ENCODE data around the gene SLC16A12.

SLC16A12 gene

DNA sequence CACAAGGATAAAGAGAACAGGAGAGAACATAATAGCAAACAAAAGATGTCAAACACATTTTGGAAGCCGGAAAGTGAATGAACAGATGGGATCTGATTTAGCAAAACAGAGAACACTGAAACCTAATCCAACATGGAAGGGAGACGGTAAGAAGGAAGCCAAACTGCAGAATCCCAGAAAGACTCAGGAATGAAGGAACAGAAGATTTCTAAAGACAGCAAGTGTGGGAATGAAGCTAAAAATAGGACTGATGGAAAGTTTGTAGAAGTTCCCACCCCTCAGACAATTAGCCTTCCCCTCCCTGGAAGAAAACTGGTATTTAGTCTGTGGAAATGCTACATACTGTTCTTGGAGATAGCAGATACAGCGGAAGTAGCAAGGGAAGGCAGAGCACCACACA lies 40.8 kb downstream of the SLC16A12 start:
- no peak for DNase-seq
- Histone ChIP-seq H3K36me3 (ENCODE audit: control insufficient read depth in 1 of 2, insufficient read depth in 2 of 2, low read depth in 1 of 2, low read length in 2 of 2) (no peaks in the 10 kb centered on the region), H2BK5ac (ENCODE audit: low read depth, low read length, poor library complexity, severe bottlenecking) (no peak overlapping the region), H3K4ac (ENCODE audit: low read depth in 1 of 2, low read length in 2 of 2) (no peak overlapping the region), H3K18ac (ENCODE audit: low read depth in 1 of 2, low read length in 2 of 2) (no peak overlapping the region), H3K14ac (ENCODE audit: low read length in 2 of 2) (no peak overlapping the region), H3K23ac (ENCODE audit: low read length in 2 of 2) (no peak overlapping the region), H2BK15ac (ENCODE audit: low read depth, poor library complexity, severe bottlenecking) (no peak overlapping the region), H3K4me1 (ENCODE audit: control insufficient read depth, insufficient read depth, low read depth, low read length) (no peaks in the 10 kb centered on the region), H3K27ac (ENCODE audit: low read length, poor library complexity, severe bottlenecking) (no peak overlapping the region), H2BK120ac (ENCODE audit: low read depth, low read length) (no peak overlapping the region), H3K27me3 (ENCODE audit: control insufficient read depth in 1 of 2, insufficient read depth in 1 of 2, low read length in 2 of 2) (no peaks in the 10 kb centered on the region), H3K79me1 (replicated peaks; ENCODE audit: low read length, poor library complexity, severe bottlenecking) (no peaks in the 10 kb centered on the region), H2BK12ac (ENCODE audit: low read length in 2 of 2) (no peak overlapping the region), H2AFZ (ENCODE audit: low read depth, low read length) (no peak overlapping the region), H3K4me3 (ENCODE audit: insufficient read depth in 1 of 2, low read depth in 1 of 2, low read length in 2 of 2) (no peak overlapping the region), H4K8ac (ENCODE audit: low read length) (no peak overlapping the region), H3K9me3 (ENCODE audit: control insufficient read depth, low read length) (no peaks in the 10 kb centered on the region), H4K91ac (ENCODE audit: low read length) (no peak overlapping the region), H3K9ac (ENCODE audit: low read length) (no peak overlapping the region), H2AK5ac (ENCODE audit: low read length, severe bottlenecking) (no peak overlapping the region), H3K4me2 (ENCODE audit: low read length, poor library complexity, severe bottlenecking) (no peak overlapping the region)
- WGBS: 97% methylated on average over 2 of the region's 3 CpGs

- H3K4me2 ChIP-seq (ENCODE audit: low read length, poor library complexity, severe bottlenecking): no peak overlapping the region
- no peak overlapping the region for H3K14ac ChIP-seq (ENCODE audit: low read length in 2 of 2)
- H3K36me3 ChIP-seq (ENCODE audit: control insufficient read depth in 1 of 2, insufficient read depth in 2 of 2, low read depth in 1 of 2, low read length in 2 of 2): no peaks in the 10 kb centered on the region
- no peaks in the 10 kb centered on the region for H3K27me3 ChIP-seq (ENCODE audit: control insufficient read depth in 1 of 2, insufficient read depth in 1 of 2, low read length in 2 of 2)
- H3K79me1 ChIP-seq (replicated peaks; ENCODE audit: low read length, poor library complexity, severe bottlenecking): no peaks in the 10 kb centered on the region
- H2BK5ac ChIP-seq (ENCODE audit: low read depth, low read length, poor library complexity, severe bottlenecking): no peak overlapping the region
- WGBS: 98% methylated on average over 3 of the region's 5 CpGs
- H3K27ac ChIP-seq (ENCODE audit: low read length, poor library complexity, severe bottlenecking): no peak overlapping the region
- no peak overlapping the region for H2AFZ ChIP-seq (ENCODE audit: low read depth, low read length)
- no peak overlapping the region for H3K18ac ChIP-seq (ENCODE audit: low read depth in 1 of 2, low read length in 2 of 2)
- no peak overlapping the region for H3K4me3 ChIP-seq (ENCODE audit: insufficient read depth in 1 of 2, low read depth in 1 of 2, low read length in 2 of 2)
- H2BK15ac ChIP-seq (ENCODE audit: low read depth, poor library complexity, severe bottlenecking): no peak overlapping the region
- H3K23ac ChIP-seq (ENCODE audit: low read length in 2 of 2): no peak overlapping the region
- H2BK12ac ChIP-seq (ENCODE audit: low read length in 2 of 2): no peak overlapping the region
- no peak overlapping the region for H4K91ac ChIP-seq (ENCODE audit: low read length)
- H3K4me1 ChIP-seq (ENCODE audit: control insufficient read depth, insufficient read depth, low read depth, low read length): no peaks in the 10 kb centered on the region
- H2BK120ac ChIP-seq (ENCODE audit: low read depth, low read length): no peak overlapping the region
- DNase-seq: no peak
- no peak overlapping the region for H3K4ac ChIP-seq (ENCODE audit: low read depth in 1 of 2, low read length in 2 of 2)
- no peak overlapping the region for H4K8ac ChIP-seq (ENCODE audit: low read length)
- H2AK5ac ChIP-seq (ENCODE audit: low read length, severe bottlenecking): no peak overlapping the region
- no peaks in the 10 kb centered on the region for H3K9me3 ChIP-seq (ENCODE audit: control insufficient read depth, low read length)
- no peak overlapping the region for H3K9ac ChIP-seq (ENCODE audit: low read length)
Measured at GRCh38 chr10:89494068-89494467, 41.3 kb downstream of the SLC16A12 start.

GRCh38 chr10:89491932-89492331 lies 43.5 kb downstream of the SLC16A12 start:
- Histone ChIP-seq H2BK120ac (ENCODE audit: low read depth, low read length) (no peak overlapping the region), H3K9ac (ENCODE audit: low read length) (no peak overlapping the region)
- no peak for DNase-seq

DNA sequence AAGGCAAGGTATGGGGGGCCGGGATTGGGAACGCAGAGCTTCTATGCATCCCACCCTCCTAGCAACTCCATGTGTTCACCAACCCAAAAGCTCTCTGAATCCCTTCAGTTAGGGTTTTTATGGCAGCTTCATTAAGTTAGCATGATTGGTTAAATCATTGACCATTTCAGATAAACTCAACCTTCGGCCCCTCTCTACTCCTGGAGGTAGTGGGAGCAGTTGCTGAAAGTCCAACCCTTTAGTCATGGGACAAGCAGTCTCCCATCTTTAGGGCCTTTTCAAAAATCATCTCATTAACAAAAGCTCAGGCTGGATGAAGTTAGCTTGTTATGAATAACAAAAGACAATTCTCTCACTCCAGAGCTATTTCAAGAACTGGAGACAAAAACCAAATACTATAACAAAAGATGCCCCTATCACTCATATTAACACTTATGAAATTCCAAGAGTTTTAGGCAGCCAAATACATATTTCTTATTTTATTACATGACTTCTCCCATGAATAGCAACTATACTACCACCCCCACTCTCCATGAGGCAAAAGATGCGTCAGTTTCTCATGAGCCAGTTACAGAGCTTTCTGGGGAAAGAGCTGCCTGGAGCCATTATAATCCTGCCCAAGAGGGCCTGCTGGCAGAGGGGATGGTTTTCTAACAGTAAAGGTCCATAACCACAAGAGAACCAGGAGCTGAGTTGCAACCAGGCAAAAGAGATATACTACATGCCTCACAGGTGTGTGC lies 44.6 kb downstream of the SLC16A12 start:
- Histone ChIP-seq H3K18ac (ENCODE audit: low read depth in 1 of 2, low read length in 2 of 2) (peak overlapping the region in 1 of 2 experiments; percentile 16), H3K14ac (ENCODE audit: low read length in 2 of 2) (no peak overlapping the region), H2AK5ac (ENCODE audit: low read length, severe bottlenecking) (peak overlapping the region; percentile 21), H3K4me3 (ENCODE audit: insufficient read depth in 1 of 2, low read depth in 1 of 2, low read length in 2 of 2) (no peak overlapping the region), H3K9ac (ENCODE audit: low read length) (no peak overlapping the region), H2BK120ac (ENCODE audit: low read depth, low read length) (no peak overlapping the region), H3K79me1 (replicated peaks; ENCODE audit: low read length, poor library complexity, severe bottlenecking) (no peaks in the 10 kb centered on the region), H3K4me2 (ENCODE audit: low read length, poor library complexity, severe bottlenecking) (no peak overlapping the region), H3K36me3 (ENCODE audit: control insufficient read depth in 1 of 2, insufficient read depth in 2 of 2, low read depth in 1 of 2, low read length in 2 of 2) (no peaks in the 10 kb centered on the region), H4K8ac (ENCODE audit: low read length) (no peak overlapping the region), H3K4ac (ENCODE audit: low read depth in 1 of 2, low read length in 2 of 2) (no peak overlapping the region), H2BK15ac (ENCODE audit: low read depth, poor library complexity, severe bottlenecking) (no peak overlapping the region), H4K91ac (ENCODE audit: low read length) (no peak overlapping the region), H2BK5ac (ENCODE audit: low read depth, low read length, poor library complexity, severe bottlenecking) (no peak overlapping the region), H3K27ac (ENCODE audit: low read length, poor library complexity, severe bottlenecking) (no peak overlapping the region), H3K27me3 (ENCODE audit: control insufficient read depth in 1 of 2, insufficient read depth in 1 of 2, low read length in 2 of 2) (no peaks in the 10 kb centered on the region), H3K4me1 (ENCODE audit: control insufficient read depth, insufficient read depth, low read depth, low read length) (no peaks in the 10 kb centered on the region), H3K9me3 (ENCODE audit: control insufficient read depth, low read length) (no peaks in the 10 kb centered on the region), H3K23ac (ENCODE audit: low read length in 2 of 2) (no peak overlapping the region), H2AFZ (ENCODE audit: low read depth, low read length) (no peak overlapping the region), H2BK12ac (ENCODE audit: low read length in 2 of 2) (no peak overlapping the region)
- no peak for DNase-seq
- WGBS: 93% methylated on average over 2 of the region's 4 CpGs

More at GRCh38 chr10:89491932-89492331, 43.5 kb downstream of the SLC16A12 start:
- H3K36me3 ChIP-seq (ENCODE audit: control insufficient read depth in 1 of 2, insufficient read depth in 2 of 2, low read depth in 1 of 2, low read length in 2 of 2): no peaks in the 10 kb centered on the region
- no peak overlapping the region for H4K8ac ChIP-seq (ENCODE audit: low read length)
- H3K18ac ChIP-seq (ENCODE audit: low read depth in 1 of 2, low read length in 2 of 2): no peak overlapping the region
- no peak overlapping the region for H3K4me2 ChIP-seq (ENCODE audit: low read length, poor library complexity, severe bottlenecking)
- no peaks in the 10 kb centered on the region for H3K4me1 ChIP-seq (ENCODE audit: control insufficient read depth, insufficient read depth, low read depth, low read length)
- H3K14ac ChIP-seq (ENCODE audit: low read length in 2 of 2): no peak overlapping the region
- no peak overlapping the region for H2AFZ ChIP-seq (ENCODE audit: low read depth, low read length)
- no peaks in the 10 kb centered on the region for H3K9me3 ChIP-seq (ENCODE audit: control insufficient read depth, low read length)
- no peak overlapping the region for H4K91ac ChIP-seq (ENCODE audit: low read length)
- H3K4me3 ChIP-seq (ENCODE audit: insufficient read depth in 1 of 2, low read depth in 1 of 2, low read length in 2 of 2): no peak overlapping the region
- H3K27ac ChIP-seq (ENCODE audit: low read length, poor library complexity, severe bottlenecking): no peak overlapping the region
- no peak overlapping the region for H3K4ac ChIP-seq (ENCODE audit: low read depth in 1 of 2, low read length in 2 of 2)
- 83% methylated on average over 1 of the region's 2 CpGs for WGBS
- no peak overlapping the region for H2BK12ac ChIP-seq (ENCODE audit: low read length in 2 of 2)
- H2BK5ac ChIP-seq (ENCODE audit: low read depth, low read length, poor library complexity, severe bottlenecking): no peak overlapping the region
- no peak overlapping the region for H3K23ac ChIP-seq (ENCODE audit: low read length in 2 of 2)
- no peak overlapping the region for H2BK15ac ChIP-seq (ENCODE audit: low read depth, poor library complexity, severe bottlenecking)
- H2AK5ac ChIP-seq (ENCODE audit: low read length, severe bottlenecking): no peak overlapping the region
- H3K27me3 ChIP-seq (ENCODE audit: control insufficient read depth in 1 of 2, insufficient read depth in 1 of 2, low read length in 2 of 2): no peaks in the 10 kb centered on the region
- H3K79me1 ChIP-seq (replicated peaks; ENCODE audit: low read length, poor library complexity, severe bottlenecking): no peaks in the 10 kb centered on the region

Data from mesenchymal stem cell (in vitro differentiated cells and primary cell).